Neutrophil (primary cell): Measurements from ENCODE around the gene PML.
"Not testable (repeated sequence)": the region's sequence is repeated elsewhere in the genome, so short reads cannot be mapped to it uniquely, and the experiment has no call there.

Source experiments
- H3K27ac ChIP-seq: fragments of 200-600 bp; sonication (generic); 2 replicates; pipeline ENCODE4 v1.5.1; 2016; ENCODE audit warnings: mild to moderate bottlenecking, moderate library complexity
- H3K27me3 ChIP-seq: fragments of 200-600 bp; sonication (generic); 2 replicates; pipeline ENCODE4 v1.6.0; 2016; ENCODE audit warnings: mild to moderate bottlenecking
- H3K36me3 ChIP-seq: fragments of 200-600 bp; sonication (generic); 2 replicates; pipeline ENCODE4 v1.5.1; 2017
- H3K4me1 ChIP-seq, 2 experiments: fragments of 200-600 bp in 1 of 2; sonication (generic) in 1 of 2; 1 replicate in 1 of 2; 2 replicates in 1 of 2; pipeline versions ENCODE4 v1.5.1 to v1.6.1; 2013 to 2016; ENCODE audit warnings: low read depth in 1 of 2, low read length in 1 of 2, mild to moderate bottlenecking in 1 of 2, moderate library complexity in 1 of 2; ENCODE audit not compliant: control insufficient read depth in 1 of 2, insufficient read depth in 1 of 2
- H3K4me3 ChIP-seq, 2 experiments: fragments of 200-600 bp in 1 of 2; sonication (generic) in 1 of 2; 1 replicate in 1 of 2; 2 replicates in 1 of 2; pipeline ENCODE4 v1.5.1; 2013 to 2016; ENCODE audit warnings: low read depth in 1 of 2, low read length in 1 of 2, mild to moderate bottlenecking in 1 of 2, moderate library complexity in 1 of 2
- H3K9me3 ChIP-seq: fragments of 200-600 bp; sonication (generic); 2 replicates; pipeline ENCODE4 v1.5.1; 2016
- CTCF ChIP-seq: fragments of 200-600 bp; sonication (generic); IDR thresholded peaks from 2 replicates; pipeline ENCODE4 v1.5.1; 2016; ENCODE audit warnings: antibody characterized with exemption

Gene PML

GRCh38 chr15:74062236-74062635 is 67.7 kb downstream of the PML start:
- Histone ChIP-seq H3K9me3 (no peaks in the 10 kb centered on the region), H3K27ac (no peak overlapping the region), H3K4me1 (no peaks in the 10 kb centered on the region), H3K27me3 (no peaks in the 10 kb centered on the region), H3K4me3 (no peak overlapping the region), H3K36me3 (no peaks in the 10 kb centered on the region)
- no peak for TF ChIP-seq CTCF

GRCh38 chr15:74062671-74063070 is 68.2 kb downstream of the PML start:
- Histone ChIP-seq H3K27ac (no peak overlapping the region), H3K4me3 (no peak overlapping the region), H3K9me3 (no peaks in the 10 kb centered on the region), H3K36me3 (no peaks in the 10 kb centered on the region), H3K4me1 (no peaks in the 10 kb centered on the region), H3K27me3 (no peaks in the 10 kb centered on the region)
- no peak for TF ChIP-seq CTCF

GRCh38 chr15:74063425-74064146 is 69.1 kb downstream of the PML start:
- not testable (repeated sequence) for H3K36me3 ChIP-seq, H3K27me3 ChIP-seq, H3K9me3 ChIP-seq, H3K4me1 ChIP-seq, H3K27ac ChIP-seq, H3K4me3 ChIP-seq

GRCh38 chr15:74064183-74064582 is 69.7 kb downstream of the PML start:
- not testable (repeated sequence) for H3K9me3 ChIP-seq

GRCh38 chr15:74064822-74065221 is 70.3 kb downstream of the PML start:
- H3K27ac ChIP-seq, H3K36me3 ChIP-seq, H3K4me1 ChIP-seq, H3K4me3 ChIP-seq, H3K9me3 ChIP-seq, H3K27me3 ChIP-seq: not testable (repeated sequence)

More at GRCh38 chr15:74064183-74064582, 69.7 kb downstream of the PML start:
- not testable (repeated sequence) for H3K27ac ChIP-seq, H3K4me1 ChIP-seq, H3K27me3 ChIP-seq, H3K4me3 ChIP-seq, H3K36me3 ChIP-seq

GRCh38 chr15:74065684-74066411 is 71.3 kb downstream of the PML start:
- TF ChIP-seq CTCF = peak; percentile 76
- not testable (repeated sequence) for H3K4me3 ChIP-seq, H3K36me3 ChIP-seq, H3K4me1 ChIP-seq, H3K9me3 ChIP-seq, H3K27me3 ChIP-seq, H3K27ac ChIP-seq

GRCh38 chr15:74071645-74072044 is 77.1 kb downstream of the PML start:
- not testable (repeated sequence) for H3K4me3 ChIP-seq, H3K27me3 ChIP-seq, H3K36me3 ChIP-seq, H3K27ac ChIP-seq, H3K9me3 ChIP-seq, H3K4me1 ChIP-seq

GRCh38 chr15:74072132-74072531 is 77.6 kb downstream of the PML start:
- not testable (repeated sequence) for H3K4me1 ChIP-seq, H3K36me3 ChIP-seq, H3K27me3 ChIP-seq, H3K9me3 ChIP-seq, H3K27ac ChIP-seq, H3K4me3 ChIP-seq

- not testable (repeated sequence) for H3K4me3 ChIP-seq, H3K27ac ChIP-seq, H3K36me3 ChIP-seq, H3K27me3 ChIP-seq, H3K4me1 ChIP-seq, H3K9me3 ChIP-seq
These were observed 78.3 kb downstream of the PML start for GRCh38 chr15:74072614-74073337.

- H3K4me1 ChIP-seq, H3K9me3 ChIP-seq, H3K27me3 ChIP-seq, H3K36me3 ChIP-seq, H3K27ac ChIP-seq, H3K4me3 ChIP-seq: not testable (repeated sequence)
These were observed 81.3 kb downstream of the PML start for GRCh38 chr15:74075781-74076180.
